HL-60 (cell line): ENCODE results near the gene CAMTA1.

Experiments used
- DNase-seq, 2 experiments: peaks; one replicate each; pipeline ENCODE4 v3.0.0-alpha.2; 2010 to 2020; ENCODE audit warnings: low read depth in 1 of 2, low spot score in 1 of 2
- H3K27ac ChIP-seq: fragments of 250-450 bp; sonication (Bioruptor Pico); replicated peaks from 2 replicates; pipeline ENCODE4 v1.5.1; 2020; ENCODE audit warnings: mild to moderate bottlenecking, moderate library complexity
- H3K27me3 ChIP-seq: fragments of 250-450 bp; sonication (Bioruptor Pico); 2 replicates; pipeline ENCODE4 v1.5.1; 2021; ENCODE audit warnings: mild to moderate bottlenecking, moderate library complexity; ENCODE audit not compliant: insufficient read depth, poor library complexity, severe bottlenecking
- H3K4me3 ChIP-seq: replicated peaks from 2 replicates; pipeline ENCODE4 v1.5.1; 2011; ENCODE audit warnings: mild to moderate bottlenecking, control low read depth, low read length; ENCODE audit not compliant: insufficient read depth
- CTCF ChIP-seq: IDR thresholded peaks from one replicate; pipeline ENCODE4 v1.5.1; 2011; ENCODE audit warnings: low read length, control low read depth, inconsistent platforms; ENCODE audit not compliant: insufficient read depth
- GABPA ChIP-seq: IDR thresholded peaks from 2 replicates; pipeline ENCODE4 v1.6.1; 2012; ENCODE audit warnings: low read depth
- POLR2AphosphoS5 ChIP-seq: IDR thresholded peaks from 2 replicates; pipeline ENCODE4 v1.6.1; 2012; ENCODE audit warnings: low read depth
- REST ChIP-seq: IDR thresholded peaks from 2 replicates; pipeline ENCODE4 v1.6.1; 2012; ENCODE audit warnings: low read depth; ENCODE audit not compliant: insufficient replicate concordance
- SPI1 ChIP-seq: IDR thresholded peaks from 2 replicates; pipeline ENCODE4 v1.6.1; 2012; ENCODE audit warnings: low read depth, mild to moderate bottlenecking, borderline replicate concordance

CAMTA1 gene

GRCh38 chr1:6967431-6968111 lies 182.3 kb downstream of the CAMTA1 start:
- H3K4me3 ChIP-seq: no peak overlapping the region
- no peak for DNase-seq
- no peak overlapping the region for H3K27ac ChIP-seq
- no peak for TF ChIP-seq REST
- TF ChIP-seq CTCF: no peak
- no peak for TF ChIP-seq SPI1
- TF ChIP-seq GABPA: no peak
- TF ChIP-seq POLR2AphosphoS5: no peak
- H3K27me3 ChIP-seq: peaks cover 17% of the 10 kb centered on the region

- no peak for DNase-seq
- Histone ChIP-seq H3K27ac (no peak overlapping the region), H3K4me3 (no peak overlapping the region), H3K27me3 (peaks cover 5% of the 10 kb centered on the region)
- TF ChIP-seq REST: no peak
- TF ChIP-seq CTCF: no peak
- no peak for TF ChIP-seq SPI1
- TF ChIP-seq POLR2AphosphoS5: no peak
- TF ChIP-seq GABPA: no peak
These were observed 183.9 kb downstream of the CAMTA1 start for GRCh38 chr1:6969106-6969505.

- no peak overlapping the region for H3K27ac ChIP-seq
- no peak for TF ChIP-seq POLR2AphosphoS5
- TF ChIP-seq CTCF: no peak
- TF ChIP-seq SPI1: no peak
- no peak for TF ChIP-seq REST
- no peak for TF ChIP-seq GABPA
- DNase-seq: no peak
- H3K27me3 ChIP-seq: peaks cover 5% of the 10 kb centered on the region
- no peak overlapping the region for H3K4me3 ChIP-seq
These were observed 184.5 kb downstream of the CAMTA1 start for GRCh38 chr1:6969762-6970161.
